ENCODE data around the gene DOHH.

DOHH gene

DNA sequence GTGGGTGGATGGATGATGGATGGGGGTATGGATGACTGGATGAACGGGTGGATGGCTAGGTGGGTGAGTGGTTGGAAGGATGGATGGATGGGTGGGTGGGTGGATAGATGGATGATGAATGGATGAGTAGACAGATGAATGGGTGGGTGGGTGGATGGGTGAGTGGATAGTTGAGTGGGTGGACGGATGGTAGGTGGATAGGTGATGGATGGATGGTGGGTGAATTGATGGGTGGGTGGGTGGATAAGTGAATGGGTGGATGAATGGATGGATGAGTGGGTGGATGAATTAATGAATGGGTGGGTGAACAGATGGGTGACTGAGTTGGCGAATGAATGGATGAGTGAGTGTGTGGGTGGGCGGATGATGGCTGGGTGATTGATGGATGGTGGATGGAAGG, 25.0 kb downstream of the DOHH start:
- peaks cover 5 to 29% (median 18%) of the 10 kb centered on the region in 4 donors for H3K4me1 ChIP-seq

DNA sequence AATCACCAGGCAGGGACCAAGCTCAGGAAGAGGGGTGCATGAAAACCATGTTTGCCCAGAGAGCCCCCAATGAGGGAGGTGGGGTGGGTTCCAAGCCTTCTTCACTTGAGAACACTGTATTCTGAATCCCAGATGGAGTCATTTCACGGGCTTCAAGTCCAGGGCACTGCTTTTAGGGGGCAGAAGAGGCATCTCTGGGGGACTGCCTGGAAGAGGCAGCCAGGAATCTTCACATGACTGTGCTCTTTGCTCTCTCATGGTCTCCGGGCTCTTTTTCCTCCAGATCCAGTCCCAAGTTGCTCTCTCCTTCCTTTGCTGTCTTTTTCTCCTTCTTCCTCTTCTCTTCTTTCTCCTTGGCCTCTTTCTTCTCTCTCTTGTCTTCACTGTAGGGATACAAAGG, 25.9 kb downstream of the DOHH start:
- TF ChIP-seq, protein P1, sequence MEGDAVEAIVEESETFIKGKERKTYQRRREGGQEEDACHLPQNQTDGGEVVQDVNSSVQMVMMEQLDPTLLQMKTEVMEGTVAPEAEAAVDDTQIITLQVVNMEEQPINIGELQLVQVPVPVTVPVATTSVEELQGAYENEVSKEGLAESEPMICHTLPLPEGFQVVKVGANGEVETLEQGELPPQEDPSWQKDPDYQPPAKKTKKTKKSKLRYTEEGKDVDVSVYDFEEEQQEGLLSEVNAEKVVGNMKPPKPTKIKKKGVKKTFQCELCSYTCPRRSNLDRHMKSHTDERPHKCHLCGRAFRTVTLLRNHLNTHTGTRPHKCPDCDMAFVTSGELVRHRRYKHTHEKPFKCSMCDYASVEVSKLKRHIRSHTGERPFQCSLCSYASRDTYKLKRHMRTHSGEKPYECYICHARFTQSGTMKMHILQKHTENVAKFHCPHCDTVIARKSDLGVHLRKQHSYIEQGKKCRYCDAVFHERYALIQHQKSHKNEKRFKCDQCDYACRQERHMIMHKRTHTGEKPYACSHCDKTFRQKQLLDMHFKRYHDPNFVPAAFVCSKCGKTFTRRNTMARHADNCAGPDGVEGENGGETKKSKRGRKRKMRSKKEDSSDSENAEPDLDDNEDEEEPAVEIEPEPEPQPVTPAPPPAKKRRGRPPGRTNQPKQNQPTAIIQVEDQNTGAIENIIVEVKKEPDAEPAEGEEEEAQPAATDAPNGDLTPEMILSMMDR (IDR thresholded peaks at IDR 0.05): no peak
- Histone ChIP-seq H3K27me3 (peaks cover 0 to 12% of the 10 kb centered on the region in 2 donors), H3K9me3 (no peaks in the 10 kb centered on the region), H3K4me1 (peaks cover 5 to 26% (median 21%) of the 10 kb centered on the region in 4 donors), H3K36me3 (no peaks in the 10 kb centered on the region), H3K27ac (no peak overlapping the region), H3K4me3 (no peak overlapping the region)
- no peak for DNase-seq
- intact Hi-C loops (cut with DNase I; ENCODE audit: low total_unique reads): loop anchor here (5.0 kb wide), 1 partner anchor 247 kb away; no protein-coding TSS in a partner anchor

More for the DNA sequence above, 25.0 kb downstream of the DOHH start:
- DNase-seq: no peak
- Histone ChIP-seq H3K27me3 (peaks cover 0 to 20% of the 10 kb centered on the region in 2 donors), H3K4me3 (no peak overlapping the region), H3K27ac (no peak overlapping the region), H3K9me3 (no peaks in the 10 kb centered on the region), H3K36me3 (no peaks in the 10 kb centered on the region)
- intact Hi-C loops (cut with DNase I; ENCODE audit: low total_unique reads): loop anchor here (5.0 kb wide), 1 partner anchor 248 kb away; no protein-coding TSS in a partner anchor
- TF ChIP-seq, protein P1 (IDR thresholded peaks at IDR 0.05): no peak

DNA sequence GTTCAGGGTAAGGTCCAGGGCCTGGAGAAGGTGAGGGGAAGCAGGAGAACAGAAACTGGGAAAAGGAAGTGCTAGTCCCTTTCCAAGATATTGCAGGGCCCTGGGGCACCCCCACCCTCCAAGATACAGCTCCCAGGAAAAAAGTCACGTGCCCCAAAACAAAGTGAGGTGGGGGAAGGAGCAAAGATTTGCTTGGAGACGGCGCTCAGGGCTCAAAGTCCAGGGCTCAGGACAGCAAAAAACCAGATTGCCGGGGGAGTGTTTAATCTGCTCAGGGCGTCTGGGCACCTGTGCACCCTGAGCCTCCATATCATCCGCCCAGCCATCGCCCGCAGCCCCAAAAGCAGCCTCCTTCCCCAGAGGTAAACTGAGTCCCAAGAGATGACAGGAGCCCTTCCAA, 26.5 kb downstream of the DOHH start:
- intact Hi-C loops (cut with DNase I; ENCODE audit: low total_unique reads): no loop called here

GRCh38 chr19:3471954-3472655, 28.4 kb downstream of the DOHH start:
- H3K4me1 ChIP-seq: peaks cover 5 to 51% (median 40%) of the 10 kb centered on the region in 4 donors
- no peak for DNase-seq

More for the DNA sequence above, 26.5 kb downstream of the DOHH start:
- Histone ChIP-seq H3K27me3 (peaks cover 0 to 12% of the 10 kb centered on the region in 2 donors), H3K4me1 (peaks cover 5 to 32% (median 25%) of the 10 kb centered on the region in 4 donors), H3K36me3 (no peaks in the 10 kb centered on the region), H3K27ac (no peak overlapping the region), H3K4me3 (no peak overlapping the region), H3K9me3 (no peaks in the 10 kb centered on the region)
- TF ChIP-seq, protein P1 (IDR thresholded peaks at IDR 0.05): no peak
- DNase-seq: no peak

DNA sequence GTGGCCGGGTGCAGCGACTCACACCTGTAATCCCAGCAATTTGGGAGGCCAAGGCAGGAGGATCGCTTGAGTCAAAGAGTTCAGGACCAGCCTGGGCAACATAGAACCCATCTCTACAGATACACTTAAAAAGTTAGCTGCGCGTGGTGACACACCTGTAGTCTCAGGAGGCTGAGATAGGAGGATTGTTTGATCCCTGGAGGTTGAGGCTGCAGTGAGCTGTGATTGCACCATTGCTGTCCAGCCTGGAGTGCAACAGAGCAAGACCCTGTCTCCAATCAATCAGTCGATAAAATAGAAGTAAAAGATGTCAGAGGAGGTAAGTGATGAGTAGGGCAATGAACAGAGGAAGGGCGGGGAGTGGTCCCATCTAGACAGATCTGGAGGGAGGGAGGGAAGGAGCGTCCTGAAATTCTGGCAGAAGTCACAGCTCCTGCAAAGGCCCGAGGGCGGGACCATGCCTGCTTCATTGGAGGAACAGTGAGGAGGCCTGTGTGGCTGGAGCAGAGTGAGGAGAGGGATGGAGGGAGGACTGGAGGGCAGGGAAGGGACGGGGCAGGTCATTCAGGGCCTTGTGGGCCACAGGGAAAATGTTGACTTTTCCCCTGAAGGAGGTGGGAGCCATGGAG, 29.9 kb downstream of the DOHH start:
- no peak overlapping the region for H3K4me3 ChIP-seq
- intact Hi-C loops (cut with DNase I; ENCODE audit: low total_unique reads): loop anchor here (2.0 kb wide), 1 partner anchor 142 kb away; no protein-coding TSS in a partner anchor
- peaks cover 0 to 6% of the 10 kb centered on the region in 2 donors for H3K27me3 ChIP-seq
- H3K36me3 ChIP-seq: no peaks in the 10 kb centered on the region
- TF ChIP-seq, protein P1 (IDR thresholded peaks at IDR 0.05): no peak
- H3K4me1 ChIP-seq: peaks cover 5 to 66% (median 54%) of the 10 kb centered on the region in 4 donors
- DNase-seq: no peak
- H3K9me3 ChIP-seq: no peaks in the 10 kb centered on the region
- H3K27ac ChIP-seq: peak overlapping the region; percentile 94 to 98

More at GRCh38 chr19:3471954-3472655, 28.4 kb downstream of the DOHH start:
- Histone ChIP-seq H3K27me3 (peaks cover 0 to 12% of the 10 kb centered on the region in 2 donors), H3K9me3 (no peaks in the 10 kb centered on the region), H3K4me3 (peak overlapping the region in 1 of 2 donors; percentile 13), H3K27ac (peak overlapping the region in 1 of 2 donors; percentile 4), H3K36me3 (no peaks in the 10 kb centered on the region)
- TF ChIP-seq, protein P1 (IDR thresholded peaks at IDR 0.05): peak; percentile 89 to 91
- intact Hi-C loops (cut with DNase I; ENCODE audit: low total_unique reads): loop anchor here (2.0 kb wide), 1 partner anchor 143 kb away; no protein-coding TSS in a partner anchor

Measured in tibial artery (tissue), 4 donors.